Stomach (tissue), 4 donors: ENCODE data around the gene PRDM16.

Source experiments
- EP300 ChIP-seq: sonication (generic); formaldehyde crosslinking; IDR thresholded peaks from one replicate; pipeline ENCODE4 v1.6.1; 2017; ENCODE audit warnings: antibody characterized with exemption
- POLR2A ChIP-seq, 4 donors: fragments of 450-650 bp; IDR thresholded peaks; one replicate each; pipeline ENCODE4 v1.6.1; 2016; ENCODE audit warnings: antibody characterized with exemption in 4 of 4, control low read depth in 2 of 4, mild to moderate bottlenecking in 1 of 4, moderate library complexity in 1 of 4
- POLR2AphosphoS5 ChIP-seq, 3 donors: sonication (generic); formaldehyde crosslinking; IDR thresholded peaks; one replicate each; pipeline ENCODE4 v1.6.1; 2016; ENCODE audit warnings: antibody characterized with exemption in 3 of 3
- TF ChIP-seq, protein P1 (sequence below), 7 experiments: fragments of 450-650 bp in 4 of 7; fragments of 200-600 bp in 3 of 7; sonication (generic) in 3 of 7; IDR thresholded peaks; one replicate each; pipeline ENCODE4 v1.5.1; 2016 to 2019; ENCODE audit warnings: antibody characterized with exemption in 7 of 7, control low read depth in 2 of 7, mild to moderate bottlenecking in 1 of 7

DNA sequence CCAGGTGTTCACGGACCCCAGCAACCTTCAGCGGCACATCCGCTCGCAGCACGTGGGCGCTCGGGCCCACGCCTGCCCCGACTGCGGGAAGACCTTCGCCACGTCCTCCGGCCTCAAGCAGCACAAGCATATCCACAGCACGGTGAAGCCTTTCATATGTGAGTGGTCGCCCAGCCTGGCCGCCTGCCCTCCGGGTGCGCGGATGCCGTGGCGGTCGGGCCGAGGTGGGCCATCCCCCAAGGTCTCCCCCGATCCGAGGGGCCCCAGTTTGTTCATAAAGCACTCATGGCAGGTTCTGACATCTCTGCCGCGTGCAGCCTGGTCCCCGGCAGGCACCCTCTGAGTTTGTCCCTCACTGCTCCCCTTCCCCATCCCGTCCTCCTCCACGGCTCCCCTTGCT, 336.5 kb downstream of the PRDM16 start:
- TF ChIP-seq, protein P1, sequence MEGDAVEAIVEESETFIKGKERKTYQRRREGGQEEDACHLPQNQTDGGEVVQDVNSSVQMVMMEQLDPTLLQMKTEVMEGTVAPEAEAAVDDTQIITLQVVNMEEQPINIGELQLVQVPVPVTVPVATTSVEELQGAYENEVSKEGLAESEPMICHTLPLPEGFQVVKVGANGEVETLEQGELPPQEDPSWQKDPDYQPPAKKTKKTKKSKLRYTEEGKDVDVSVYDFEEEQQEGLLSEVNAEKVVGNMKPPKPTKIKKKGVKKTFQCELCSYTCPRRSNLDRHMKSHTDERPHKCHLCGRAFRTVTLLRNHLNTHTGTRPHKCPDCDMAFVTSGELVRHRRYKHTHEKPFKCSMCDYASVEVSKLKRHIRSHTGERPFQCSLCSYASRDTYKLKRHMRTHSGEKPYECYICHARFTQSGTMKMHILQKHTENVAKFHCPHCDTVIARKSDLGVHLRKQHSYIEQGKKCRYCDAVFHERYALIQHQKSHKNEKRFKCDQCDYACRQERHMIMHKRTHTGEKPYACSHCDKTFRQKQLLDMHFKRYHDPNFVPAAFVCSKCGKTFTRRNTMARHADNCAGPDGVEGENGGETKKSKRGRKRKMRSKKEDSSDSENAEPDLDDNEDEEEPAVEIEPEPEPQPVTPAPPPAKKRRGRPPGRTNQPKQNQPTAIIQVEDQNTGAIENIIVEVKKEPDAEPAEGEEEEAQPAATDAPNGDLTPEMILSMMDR (IDR thresholded peaks at IDR 0.05) = no peak
- TF ChIP-seq POLR2A (IDR thresholded peaks at IDR 0.05) (no peak), POLR2AphosphoS5 (IDR thresholded peaks at IDR 0.05) (no peak), EP300 (no peak)
